GM19035 (cell line): ENCODE data around the gene GREM1.

ENCODE experiments used
- ATAC-seq: cut with Tn5 transposase; IDR thresholded peaks from one replicate; pipeline ENCODE4 v1.9.1; 2021; ENCODE audit not compliant: unreplicated experiment

The GREM1 gene

GRCh38 chr15:32778391-32779176 is 60.8 kb downstream of the GREM1 start:
- ATAC-seq = no peak

GRCh38 chr15:32781781-32782180 is 64.0 kb downstream of the GREM1 start:
- no peak for ATAC-seq

GRCh38 chr15:32784581-32784980 is 66.8 kb downstream of the GREM1 start:
- no peak for ATAC-seq

GRCh38 chr15:32786906-32787305 is 69.1 kb downstream of the GREM1 start:
- no peak for ATAC-seq

GRCh38 chr15:32787949-32788348 is 70.1 kb downstream of the GREM1 start:
- ATAC-seq = no peak

- no peak for ATAC-seq
Measured at GRCh38 chr15:32790352-32790999, 72.7 kb downstream of the GREM1 start.

GRCh38 chr15:32792436-32792835 is 74.6 kb downstream of the GREM1 start:
- ATAC-seq = no peak
